Measurements from ENCODE around the gene SAC3D1.

DNA sequence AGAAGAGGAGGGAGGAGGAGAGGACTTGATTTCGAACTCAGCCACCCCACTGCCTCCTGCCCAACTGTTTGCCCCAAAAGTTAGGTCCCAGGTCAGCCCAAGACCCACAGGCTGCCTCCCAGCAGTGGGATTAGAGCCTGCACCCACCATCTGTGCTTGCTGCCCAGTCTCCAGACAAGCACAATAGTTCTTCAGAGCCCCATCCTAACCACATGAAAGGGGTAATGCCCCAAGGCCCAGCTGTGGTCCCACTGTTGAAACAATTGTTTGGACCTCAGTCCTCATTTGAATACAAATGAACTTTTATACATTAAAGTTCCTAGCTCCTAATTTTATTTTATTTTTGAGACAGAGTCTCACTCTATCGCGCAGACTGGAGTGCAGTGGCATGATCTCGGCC is 49.6 kb downstream of the SAC3D1 start:
- TF ChIP-seq, protein P1, sequence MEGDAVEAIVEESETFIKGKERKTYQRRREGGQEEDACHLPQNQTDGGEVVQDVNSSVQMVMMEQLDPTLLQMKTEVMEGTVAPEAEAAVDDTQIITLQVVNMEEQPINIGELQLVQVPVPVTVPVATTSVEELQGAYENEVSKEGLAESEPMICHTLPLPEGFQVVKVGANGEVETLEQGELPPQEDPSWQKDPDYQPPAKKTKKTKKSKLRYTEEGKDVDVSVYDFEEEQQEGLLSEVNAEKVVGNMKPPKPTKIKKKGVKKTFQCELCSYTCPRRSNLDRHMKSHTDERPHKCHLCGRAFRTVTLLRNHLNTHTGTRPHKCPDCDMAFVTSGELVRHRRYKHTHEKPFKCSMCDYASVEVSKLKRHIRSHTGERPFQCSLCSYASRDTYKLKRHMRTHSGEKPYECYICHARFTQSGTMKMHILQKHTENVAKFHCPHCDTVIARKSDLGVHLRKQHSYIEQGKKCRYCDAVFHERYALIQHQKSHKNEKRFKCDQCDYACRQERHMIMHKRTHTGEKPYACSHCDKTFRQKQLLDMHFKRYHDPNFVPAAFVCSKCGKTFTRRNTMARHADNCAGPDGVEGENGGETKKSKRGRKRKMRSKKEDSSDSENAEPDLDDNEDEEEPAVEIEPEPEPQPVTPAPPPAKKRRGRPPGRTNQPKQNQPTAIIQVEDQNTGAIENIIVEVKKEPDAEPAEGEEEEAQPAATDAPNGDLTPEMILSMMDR (IDR thresholded peaks at IDR 0.05; ENCODE audit: insufficient read depth, low read length, poor library complexity, severe bottlenecking), result no peak
- no peak for TF ChIP-seq EZH2phosphoT487 (conservative IDR thresholded peaks at IDR 0.05; ENCODE audit: low read length)
